HCT116 (cell line): ENCODE data around the gene FAM53B.

Experiments used
- CEBPB ChIP-seq: IDR thresholded peaks from 2 replicates; pipeline ENCODE4 v1.6.1; 2012; ENCODE audit warnings: low read depth
- EZH2phosphoT487 ChIP-seq: fragments of 200-600 bp; IDR thresholded peaks from 2 replicates; pipeline ENCODE4 v1.6.1; 2018; ENCODE audit warnings: antibody characterized with exemption, borderline replicate concordance
- POLR2A ChIP-seq: IDR thresholded peaks from 2 replicates; pipeline ENCODE4 v1.7.0; 2011; ENCODE audit warnings: borderline replicate concordance; ENCODE audit not compliant: insufficient read depth, insufficient read length; ENCODE audit errors: extremely low read depth
- POLR2AphosphoS5 ChIP-seq: IDR thresholded peaks from 2 replicates; pipeline ENCODE4 v1.6.1; 2011; ENCODE audit warnings: mild to moderate bottlenecking, low read depth, low read length, moderate library complexity
- YY1 ChIP-seq: IDR thresholded peaks from 2 replicates; pipeline ENCODE4 v1.6.1; 2011; ENCODE audit warnings: low read length, low read depth, moderate library complexity, mild to moderate bottlenecking; ENCODE audit not compliant: insufficient replicate concordance; ENCODE audit errors: extremely low read depth
- TF ChIP-seq, protein P1 (sequence below), 3 experiments: fragments of 200-600 bp in 1 of 3; sonication (generic) in 1 of 3; IDR thresholded peaks in 2 of 3; conservative IDR thresholded peaks in 1 of 3; 2 replicates each; pipeline ENCODE4 v1.5.1; 2012 to 2017; ENCODE audit warnings: low read depth in 2 of 3, low read length in 2 of 3, antibody characterized with exemption in 1 of 3, borderline replicate concordance in 1 of 3, control low read depth in 1 of 3, mild to moderate bottlenecking in 1 of 3, mixed read lengths in 1 of 3, mixed run types in 1 of 3, moderate library complexity in 1 of 3; ENCODE audit not compliant: insufficient read depth in 1 of 3

GRCh38 chr10:124703372-124703771 lies 40.8 kb downstream of the FAM53B start:
- TF ChIP-seq, protein P1, sequence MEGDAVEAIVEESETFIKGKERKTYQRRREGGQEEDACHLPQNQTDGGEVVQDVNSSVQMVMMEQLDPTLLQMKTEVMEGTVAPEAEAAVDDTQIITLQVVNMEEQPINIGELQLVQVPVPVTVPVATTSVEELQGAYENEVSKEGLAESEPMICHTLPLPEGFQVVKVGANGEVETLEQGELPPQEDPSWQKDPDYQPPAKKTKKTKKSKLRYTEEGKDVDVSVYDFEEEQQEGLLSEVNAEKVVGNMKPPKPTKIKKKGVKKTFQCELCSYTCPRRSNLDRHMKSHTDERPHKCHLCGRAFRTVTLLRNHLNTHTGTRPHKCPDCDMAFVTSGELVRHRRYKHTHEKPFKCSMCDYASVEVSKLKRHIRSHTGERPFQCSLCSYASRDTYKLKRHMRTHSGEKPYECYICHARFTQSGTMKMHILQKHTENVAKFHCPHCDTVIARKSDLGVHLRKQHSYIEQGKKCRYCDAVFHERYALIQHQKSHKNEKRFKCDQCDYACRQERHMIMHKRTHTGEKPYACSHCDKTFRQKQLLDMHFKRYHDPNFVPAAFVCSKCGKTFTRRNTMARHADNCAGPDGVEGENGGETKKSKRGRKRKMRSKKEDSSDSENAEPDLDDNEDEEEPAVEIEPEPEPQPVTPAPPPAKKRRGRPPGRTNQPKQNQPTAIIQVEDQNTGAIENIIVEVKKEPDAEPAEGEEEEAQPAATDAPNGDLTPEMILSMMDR (IDR thresholded peaks at IDR 0.05 in 2 of 3, conservative IDR thresholded peaks at IDR 0.05 in 1 of 3; ENCODE audit: borderline replicate concordance in 1 of 3, insufficient read depth in 1 of 3, low read depth in 2 of 3, low read length in 2 of 3), result no peak
- no peak for TF ChIP-seq EZH2phosphoT487
- no peak for TF ChIP-seq CEBPB
- TF ChIP-seq POLR2A, result no peak
- TF ChIP-seq YY1, result no peak
- no peak for TF ChIP-seq POLR2AphosphoS5
